Measurements from ENCODE around the gene C11orf52. TPM values are rescaled to one million over a fixed set of nuclear protein-coding genes. Genes with fewer than 3 reads are reported as not detected.

C11orf52 gene
- total RNA-seq: 1.1 and 1.7 TPM in 2 replicates

GRCh38 chr11:111918390-111919256 lies at the start of gene C11orf52:
Gene C11orf52, plus strand, starts transcription at chr11:111918913. Its CDS starts 60 bp downstream, at chr11:111918973.

GRCh38 chr11:111870886-111871692 lies 47.6 kb upstream of the C11orf52 start, which contains the start of gene ALG9:
Gene ALG9, minus strand, starts transcription at chr11:111871581. Its CDS starts 99 bp downstream, at chr11:111871482.

GRCh38 chr11:111878849-111879636 lies 39.7 kb upstream of the C11orf52 start, which contains the start of the genes CFAP68 and FDXACB1:
Gene CFAP68, plus strand, starts transcription at chr11:111879541. Its CDS starts 20 bp downstream, at chr11:111879561.
Gene FDXACB1, minus strand, starts transcription at chr11:111879165. Its CDS starts 33 bp downstream, at chr11:111879132.

DNA sequence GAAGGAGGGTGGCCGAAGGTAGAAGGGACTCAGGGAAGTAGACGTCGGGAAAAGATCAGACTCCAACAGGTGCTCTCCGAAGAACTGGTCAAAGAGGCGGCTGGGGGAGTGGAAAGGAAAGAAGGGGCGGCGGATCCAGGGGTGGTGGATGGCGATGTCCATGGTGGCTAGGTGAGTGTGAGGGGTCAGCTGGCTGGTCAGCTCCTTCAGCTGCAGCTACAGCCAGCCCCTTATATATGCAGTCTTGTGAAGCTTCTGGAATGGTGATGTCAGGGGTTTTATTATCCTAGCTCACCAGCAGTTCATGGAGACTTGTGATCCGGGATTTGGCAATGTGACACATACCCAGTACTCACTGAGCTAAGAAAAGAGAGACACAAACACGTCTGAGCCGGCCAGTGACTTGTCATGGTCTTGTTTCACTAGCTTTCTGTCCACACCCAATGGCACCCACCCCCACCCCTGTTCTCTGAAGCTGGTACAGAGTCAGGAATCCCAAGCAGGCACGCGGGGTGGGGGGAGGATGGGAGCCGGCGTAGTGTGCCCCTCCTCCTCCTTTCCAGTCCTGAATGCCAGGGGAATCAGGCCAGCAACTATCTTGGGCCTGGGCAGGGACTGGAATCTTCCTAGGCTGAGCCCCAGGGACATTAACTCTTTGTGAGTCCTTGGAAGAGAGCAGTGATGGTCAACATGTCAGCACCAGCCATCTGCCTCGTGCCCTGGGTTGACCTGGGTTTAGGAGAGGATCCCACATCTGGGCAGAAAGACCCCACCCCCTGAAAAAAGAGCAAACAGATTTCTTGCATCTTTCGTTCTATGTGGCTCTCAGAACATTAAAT lies 6.9 kb upstream of the C11orf52 start, which contains the start of gene CRYAB:
CRYAB (minus strand) TSS at position 208 of the 839 bp plus-strand sequence; CDS start at position 162, 46 bp downstream.

GRCh38 chr11:111912535-111912934 lies 6.2 kb upstream of the C11orf52 start, which contains the start of gene HSPB2:
Gene HSPB2, plus strand, starts transcription at chr11:111912734. Its CDS starts 96 bp downstream, at chr11:111912830.

Other genes with a start within 250 kb of the C11orf52 start
- gene PPP2R1B, start 152.5 kb upstream of the C11orf52 start, total RNA-seq: 25.6 and 39.5 TPM in 2 replicates
- gene ALG9, start 47.3 kb upstream of the C11orf52 start, total RNA-seq: 31.8 and 36.9 TPM in 2 replicates
- gene FDXACB1, start 39.7 kb upstream of the C11orf52 start, total RNA-seq: 2.2 and 2.3 TPM in 2 replicates
- 16.2 and 18.3 TPM in 2 replicates for gene CFAP68, start 39.4 kb upstream of the C11orf52 start, total RNA-seq
- 0.85 and 18.1 TPM in 2 replicates for gene CRYAB, start 7.1 kb upstream of the C11orf52 start, total RNA-seq
- 0.24 TPM in 1 of 2 replicates, not detected in the other for gene HSPB2, start 6.2 kb upstream of the C11orf52 start, total RNA-seq
- 10.9 and 20.5 TPM in 2 replicates for gene DIXDC1, start 18.4 kb downstream of the C11orf52 start, total RNA-seq
- gene DLAT, start 106.5 kb downstream of the C11orf52 start, total RNA-seq: 39.8 and 40.7 TPM in 2 replicates
- gene PIH1D2, start 155.1 kb downstream of the C11orf52 start, total RNA-seq: 0.72 and 1.1 TPM in 2 replicates
- gene NKAPD1, start 155.4 kb downstream of the C11orf52 start, total RNA-seq: 17.8 and 24.3 TPM in 2 replicates
- 38.8 and 49.9 TPM in 2 replicates for gene TIMM8B, start 167.8 kb downstream of the C11orf52 start, total RNA-seq
- 172 and 180 TPM in 2 replicates for gene SDHD, start 168.0 kb downstream of the C11orf52 start, total RNA-seq
- 30.8 and 91.9 TPM in 2 replicates for gene IL18, start 245.2 kb downstream of the C11orf52 start, total RNA-seq
- not detected in 2 replicates for gene TEX12, start 248.5 kb downstream of the C11orf52 start, total RNA-seq

Measured in tracheal epithelial cell (primary cell).